ENCODE data around the gene NSUN2.

DNA sequence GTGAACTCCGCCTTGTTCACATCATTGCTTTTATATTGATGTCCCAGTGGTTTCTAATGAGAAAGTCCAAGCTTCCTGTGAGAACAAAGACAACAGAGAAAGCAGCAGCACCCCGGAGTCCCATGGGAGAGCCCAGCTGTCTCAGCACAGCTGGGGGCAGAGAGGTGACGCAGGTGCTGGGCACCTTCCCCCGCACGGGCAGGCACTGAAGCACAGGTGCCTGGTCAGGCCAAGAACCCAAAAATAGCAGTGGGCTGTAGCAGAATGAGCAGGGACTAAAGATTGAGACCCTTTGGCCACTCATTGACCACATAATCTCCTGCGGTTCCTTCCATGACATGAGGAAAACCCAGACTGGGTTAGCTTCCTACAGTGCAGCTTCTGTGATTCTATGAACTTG is 19.2 kb upstream of the NSUN2 start:
- TF ChIP-seq, protein P1, sequence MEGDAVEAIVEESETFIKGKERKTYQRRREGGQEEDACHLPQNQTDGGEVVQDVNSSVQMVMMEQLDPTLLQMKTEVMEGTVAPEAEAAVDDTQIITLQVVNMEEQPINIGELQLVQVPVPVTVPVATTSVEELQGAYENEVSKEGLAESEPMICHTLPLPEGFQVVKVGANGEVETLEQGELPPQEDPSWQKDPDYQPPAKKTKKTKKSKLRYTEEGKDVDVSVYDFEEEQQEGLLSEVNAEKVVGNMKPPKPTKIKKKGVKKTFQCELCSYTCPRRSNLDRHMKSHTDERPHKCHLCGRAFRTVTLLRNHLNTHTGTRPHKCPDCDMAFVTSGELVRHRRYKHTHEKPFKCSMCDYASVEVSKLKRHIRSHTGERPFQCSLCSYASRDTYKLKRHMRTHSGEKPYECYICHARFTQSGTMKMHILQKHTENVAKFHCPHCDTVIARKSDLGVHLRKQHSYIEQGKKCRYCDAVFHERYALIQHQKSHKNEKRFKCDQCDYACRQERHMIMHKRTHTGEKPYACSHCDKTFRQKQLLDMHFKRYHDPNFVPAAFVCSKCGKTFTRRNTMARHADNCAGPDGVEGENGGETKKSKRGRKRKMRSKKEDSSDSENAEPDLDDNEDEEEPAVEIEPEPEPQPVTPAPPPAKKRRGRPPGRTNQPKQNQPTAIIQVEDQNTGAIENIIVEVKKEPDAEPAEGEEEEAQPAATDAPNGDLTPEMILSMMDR (IDR thresholded peaks at IDR 0.05), result no peak
- no peak for TF ChIP-seq POLR2A (IDR thresholded peaks at IDR 0.05)

Measured in thyroid gland (tissue), 4 donors.